GM15510 (cell line): ENCODE results near the gene PIWIL4.
A peak's percentile ranks its signal among the peaks of the same experiment; 100 is the strongest.

Source experiments
- POLR2A ChIP-seq: IDR thresholded peaks from 3 replicates; pipeline ENCODE4 v1.6.1; 2011; ENCODE audit warnings: borderline replicate concordance; ENCODE audit not compliant: insufficient read length; ENCODE audit errors: extremely low read depth

PIWIL4 gene

DNA sequence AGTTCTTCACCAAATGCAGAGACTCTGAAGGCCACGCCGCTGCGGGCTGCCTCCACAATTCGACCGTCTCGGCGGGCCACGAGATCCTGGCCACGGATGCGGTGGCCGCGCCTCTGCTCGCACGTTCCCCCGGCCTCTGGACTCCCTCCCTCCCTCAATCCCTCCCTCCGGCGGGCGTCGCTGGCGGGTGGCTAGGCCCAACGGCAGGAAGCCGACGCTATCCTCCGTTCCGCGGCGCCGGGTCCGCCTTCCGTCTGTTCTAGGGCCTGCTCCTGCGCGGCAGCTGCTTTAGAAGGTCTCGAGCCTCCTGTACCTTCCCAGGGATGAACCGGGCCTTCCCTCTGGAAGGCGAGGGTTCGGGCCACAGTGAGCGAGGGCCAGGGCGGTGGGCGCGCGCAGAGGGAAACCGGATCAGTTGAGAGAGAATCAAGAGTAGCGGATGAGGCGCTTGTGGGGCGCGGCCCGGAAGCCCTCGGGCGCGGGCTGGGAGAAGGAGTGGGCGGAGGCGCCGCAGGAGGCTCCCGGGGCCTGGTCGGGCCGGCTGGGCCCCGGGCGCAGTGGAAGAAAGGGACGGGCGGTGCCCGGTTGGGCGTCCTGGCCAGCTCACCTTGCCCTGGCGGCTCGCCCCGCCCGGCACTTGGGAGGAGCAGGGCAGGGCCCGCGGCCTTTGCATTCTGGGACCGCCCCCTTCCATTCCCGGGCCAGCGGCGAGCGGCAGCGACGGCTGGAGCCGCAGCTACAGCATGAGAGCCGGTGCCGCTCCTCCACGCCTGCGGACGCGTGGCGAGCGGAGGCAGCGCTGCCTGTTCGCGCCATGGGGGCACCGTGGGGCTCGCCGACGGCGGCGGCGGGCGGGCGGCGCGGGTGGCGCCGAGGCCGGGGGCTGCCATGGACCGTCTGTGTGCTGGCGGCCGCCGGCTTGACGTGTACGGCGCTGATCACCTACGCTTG lies 23.2 kb upstream of the PIWIL4 start, which contains the start of gene FUT4:
FUT4 (plus strand) TSS at position 227 of the 951 bp plus-strand sequence; CDS start at position 440, 213 bp downstream.
- peak; percentile 68 for TF ChIP-seq POLR2A

DNA sequence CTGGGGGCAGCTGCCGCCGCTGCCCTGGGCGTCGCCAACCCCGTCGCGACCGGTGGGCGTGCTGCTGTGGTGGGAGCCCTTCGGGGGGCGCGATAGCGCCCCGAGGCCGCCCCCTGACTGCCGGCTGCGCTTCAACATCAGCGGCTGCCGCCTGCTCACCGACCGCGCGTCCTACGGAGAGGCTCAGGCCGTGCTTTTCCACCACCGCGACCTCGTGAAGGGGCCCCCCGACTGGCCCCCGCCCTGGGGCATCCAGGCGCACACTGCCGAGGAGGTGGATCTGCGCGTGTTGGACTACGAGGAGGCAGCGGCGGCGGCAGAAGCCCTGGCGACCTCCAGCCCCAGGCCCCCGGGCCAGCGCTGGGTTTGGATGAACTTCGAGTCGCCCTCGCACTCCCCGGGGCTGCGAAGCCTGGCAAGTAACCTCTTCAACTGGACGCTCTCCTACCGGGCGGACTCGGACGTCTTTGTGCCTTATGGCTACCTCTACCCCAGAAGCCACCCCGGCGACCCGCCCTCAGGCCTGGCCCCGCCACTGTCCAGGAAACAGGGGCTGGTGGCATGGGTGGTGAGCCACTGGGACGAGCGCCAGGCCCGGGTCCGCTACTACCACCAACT lies 22.4 kb upstream of the PIWIL4 start:
- no peak for TF ChIP-seq POLR2A

DNA sequence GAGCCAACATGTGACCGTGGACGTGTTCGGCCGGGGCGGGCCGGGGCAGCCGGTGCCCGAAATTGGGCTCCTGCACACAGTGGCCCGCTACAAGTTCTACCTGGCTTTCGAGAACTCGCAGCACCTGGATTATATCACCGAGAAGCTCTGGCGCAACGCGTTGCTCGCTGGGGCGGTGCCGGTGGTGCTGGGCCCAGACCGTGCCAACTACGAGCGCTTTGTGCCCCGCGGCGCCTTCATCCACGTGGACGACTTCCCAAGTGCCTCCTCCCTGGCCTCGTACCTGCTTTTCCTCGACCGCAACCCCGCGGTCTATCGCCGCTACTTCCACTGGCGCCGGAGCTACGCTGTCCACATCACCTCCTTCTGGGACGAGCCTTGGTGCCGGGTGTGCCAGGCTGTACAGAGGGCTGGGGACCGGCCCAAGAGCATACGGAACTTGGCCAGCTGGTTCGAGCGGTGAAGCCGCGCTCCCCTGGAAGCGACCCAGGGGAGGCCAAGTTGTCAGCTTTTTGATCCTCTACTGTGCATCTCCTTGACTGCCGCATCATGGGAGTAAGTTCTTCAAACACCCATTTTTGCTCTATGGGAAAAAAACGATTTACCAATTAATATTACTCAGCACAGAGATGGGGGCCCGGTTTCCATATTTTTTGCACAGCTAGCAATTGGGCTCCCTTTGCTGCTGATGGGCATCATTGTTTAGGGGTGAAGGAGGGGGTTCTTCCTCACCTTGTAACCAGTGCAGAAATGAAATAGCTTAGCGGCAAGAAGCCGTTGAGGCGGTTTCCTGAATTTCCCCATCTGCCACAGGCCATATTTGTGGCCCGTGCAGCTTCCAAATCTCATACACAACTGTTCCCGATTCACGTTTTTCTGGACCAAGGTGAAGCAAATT lies 21.7 kb upstream of the PIWIL4 start:
- no peak for TF ChIP-seq POLR2A

DNA sequence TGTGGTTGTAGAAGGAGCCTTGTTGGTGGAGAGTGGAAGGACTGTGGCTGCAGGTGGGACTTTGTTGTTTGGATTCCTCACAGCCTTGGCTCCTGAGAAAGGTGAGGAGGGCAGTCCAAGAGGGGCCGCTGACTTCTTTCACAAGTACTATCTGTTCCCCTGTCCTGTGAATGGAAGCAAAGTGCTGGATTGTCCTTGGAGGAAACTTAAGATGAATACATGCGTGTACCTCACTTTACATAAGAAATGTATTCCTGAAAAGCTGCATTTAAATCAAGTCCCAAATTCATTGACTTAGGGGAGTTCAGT lies 21.1 kb upstream of the PIWIL4 start:
- TF ChIP-seq POLR2A: no peak

DNA sequence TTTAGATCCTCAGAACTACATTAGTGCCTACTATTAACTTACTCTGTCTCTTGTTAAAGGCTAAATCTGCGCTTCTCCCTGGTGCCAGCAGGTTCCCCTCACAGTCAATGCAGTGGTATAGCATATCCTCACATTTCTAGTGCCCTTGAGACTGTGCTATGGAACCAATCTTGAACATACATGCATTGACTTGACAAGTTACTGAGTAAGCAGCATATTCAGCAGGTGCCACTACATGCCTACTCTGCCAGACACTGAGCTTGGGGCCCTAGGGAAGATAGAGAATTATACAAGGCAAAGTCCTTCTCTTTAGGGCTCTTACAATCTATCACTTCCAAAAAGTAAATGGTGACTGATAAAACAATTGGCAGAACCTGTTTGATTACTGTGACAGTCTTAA lies 20.3 kb upstream of the PIWIL4 start:
- no peak for TF ChIP-seq POLR2A

DNA sequence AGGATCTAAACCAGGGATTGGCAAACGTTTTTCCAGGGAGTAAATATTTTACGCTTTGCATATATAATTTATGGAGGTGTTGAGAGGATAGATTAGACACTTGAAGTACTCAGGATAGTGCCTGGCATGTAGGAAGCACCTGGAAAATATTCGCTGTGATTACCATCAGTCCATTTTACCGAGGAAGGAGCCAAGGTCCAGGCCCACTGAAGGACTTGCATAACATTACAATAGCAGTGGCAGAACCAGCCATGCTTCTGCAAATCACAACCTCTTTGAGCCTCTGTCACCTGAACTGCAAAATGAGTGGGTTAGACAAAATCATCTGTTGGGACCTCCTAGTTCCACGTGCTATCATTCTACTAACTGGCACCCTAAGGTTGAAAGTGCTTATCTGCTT lies 18.0 kb upstream of the PIWIL4 start:
- no peak for TF ChIP-seq POLR2A

DNA sequence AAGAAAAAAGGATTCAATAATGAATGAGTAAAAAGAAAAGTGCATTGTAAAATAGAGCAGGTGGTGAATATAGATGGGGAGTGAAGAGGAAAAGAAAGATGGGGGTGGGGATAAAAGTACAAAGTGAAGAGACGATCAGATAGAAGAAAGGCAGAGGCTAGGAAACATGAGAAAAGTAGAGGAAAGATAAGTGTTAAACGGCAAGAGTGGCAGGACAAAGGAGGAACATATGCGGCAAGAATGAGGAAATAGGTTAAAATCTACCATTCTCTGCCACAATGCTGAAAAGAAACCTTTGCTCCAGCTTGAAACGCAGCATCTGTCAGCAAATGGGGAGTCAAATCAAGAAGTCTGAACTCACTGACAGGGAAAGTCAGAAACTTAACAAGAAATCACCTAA lies 16.7 kb upstream of the PIWIL4 start:
- TF ChIP-seq POLR2A: no peak

DNA sequence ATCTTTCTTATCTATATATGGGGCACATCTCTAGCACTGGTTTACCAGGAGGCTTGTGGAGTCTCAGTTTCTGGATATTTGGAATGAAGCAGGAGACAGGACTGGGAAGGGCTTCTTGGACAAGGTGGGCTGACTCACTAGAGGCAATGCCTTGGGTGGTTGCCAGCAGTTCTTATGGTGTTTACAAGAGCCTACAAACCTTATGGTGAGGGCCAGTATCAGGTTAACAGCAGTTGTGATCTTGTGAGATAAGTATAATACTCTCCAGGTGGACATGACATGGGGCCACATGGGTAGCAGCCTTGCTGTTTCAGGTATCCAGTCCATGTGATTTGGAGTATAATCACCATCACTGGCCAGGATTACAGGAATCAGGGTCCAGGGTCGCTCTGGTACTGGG lies 13.2 kb upstream of the PIWIL4 start:
- TF ChIP-seq POLR2A: no peak

DNA sequence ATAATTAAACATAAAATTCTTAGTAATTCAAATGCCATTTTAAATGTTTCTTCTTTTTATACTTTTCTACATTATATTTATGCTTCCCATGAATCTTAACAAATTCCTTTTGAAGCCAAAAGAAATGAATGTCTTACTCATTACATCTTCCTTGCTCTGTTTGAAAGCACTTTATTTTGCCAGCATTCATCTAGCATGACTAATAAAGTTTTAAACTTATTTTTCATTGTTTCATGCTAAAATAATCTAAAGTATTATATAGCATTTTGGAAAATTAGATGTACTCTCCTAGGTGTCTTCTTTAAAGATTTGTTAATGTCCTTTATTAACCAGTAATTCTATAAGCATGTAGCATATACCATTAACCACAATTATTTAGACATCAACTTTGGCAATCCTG lies 9.7 kb upstream of the PIWIL4 start:
- no peak for TF ChIP-seq POLR2A

DNA sequence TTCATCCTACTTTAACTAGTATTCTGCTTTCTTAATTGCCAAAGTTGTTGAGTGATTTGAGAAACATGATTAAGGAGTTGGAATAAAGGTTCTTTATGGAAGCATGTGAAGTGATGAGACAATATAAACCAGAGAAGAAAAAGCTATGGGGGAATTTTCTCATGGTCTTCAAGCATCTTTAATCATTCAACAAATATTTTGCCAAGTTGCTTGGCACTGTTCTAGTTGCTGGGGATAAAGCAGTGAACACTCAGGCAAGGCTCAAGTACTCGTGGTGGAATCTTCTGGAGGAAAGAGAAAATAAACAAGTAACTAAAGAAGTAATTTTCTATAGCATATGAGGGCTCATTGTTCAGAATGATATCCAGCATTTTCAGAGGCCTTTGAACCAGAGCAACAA lies 9.2 kb upstream of the PIWIL4 start:
- TF ChIP-seq POLR2A: no peak

DNA sequence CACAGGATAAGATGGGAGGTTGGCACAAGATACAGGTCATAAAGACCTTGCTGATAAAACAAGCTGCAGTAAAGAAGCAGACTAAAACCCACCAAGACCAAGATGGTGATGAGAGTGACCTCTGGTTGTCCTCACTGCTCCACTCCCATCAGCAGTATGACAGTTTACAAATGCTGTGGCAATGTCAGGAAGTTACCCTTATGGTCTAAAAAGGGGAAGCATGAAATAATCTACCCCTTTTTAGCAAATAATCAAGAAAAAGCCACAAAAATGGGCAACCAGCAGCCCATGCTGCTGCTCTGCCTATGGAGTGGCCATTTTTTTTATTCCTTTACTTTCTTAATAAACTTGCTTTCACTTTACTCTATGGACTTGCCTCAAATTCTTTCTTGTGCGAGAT lies 8.7 kb upstream of the PIWIL4 start:
- no peak for TF ChIP-seq POLR2A

DNA sequence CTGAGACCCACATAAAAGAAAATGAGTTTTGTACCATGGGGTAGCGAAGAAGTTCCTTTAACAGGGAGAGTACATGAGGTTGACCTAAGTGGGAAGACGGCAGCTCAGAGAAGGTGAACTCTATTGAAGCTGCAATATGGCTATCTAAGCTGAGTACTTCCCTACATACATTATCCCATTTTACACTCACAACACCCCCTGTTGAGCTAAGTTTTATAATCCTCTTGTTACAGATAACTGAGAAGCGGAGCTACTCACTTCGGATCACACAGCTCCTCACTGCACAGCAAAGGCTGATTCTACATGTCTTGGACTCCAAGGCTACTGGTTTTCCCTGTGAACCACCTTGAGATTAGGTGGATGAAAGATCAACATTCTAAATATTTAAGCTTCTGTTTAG lies 8.2 kb upstream of the PIWIL4 start:
- TF ChIP-seq POLR2A: no peak

DNA sequence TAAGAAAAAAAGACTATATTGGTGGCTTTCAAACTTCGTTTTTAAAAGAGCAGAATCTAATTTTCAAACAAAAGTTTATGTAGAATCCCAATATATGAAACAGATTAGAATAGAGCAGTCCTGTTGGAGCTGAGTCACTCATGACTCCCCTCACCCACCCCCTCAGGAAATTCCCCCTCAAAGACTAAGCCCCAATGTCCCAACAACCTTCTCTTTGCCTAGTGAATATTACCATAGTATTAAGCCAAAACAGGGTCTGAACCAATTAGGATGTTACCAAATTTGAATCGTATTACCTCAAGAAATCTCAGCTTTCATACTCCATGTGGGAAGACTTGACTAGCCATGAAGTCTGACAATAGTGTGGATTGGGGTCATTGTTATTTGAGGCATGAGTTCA lies 7.8 kb upstream of the PIWIL4 start:
- TF ChIP-seq POLR2A: no peak

DNA sequence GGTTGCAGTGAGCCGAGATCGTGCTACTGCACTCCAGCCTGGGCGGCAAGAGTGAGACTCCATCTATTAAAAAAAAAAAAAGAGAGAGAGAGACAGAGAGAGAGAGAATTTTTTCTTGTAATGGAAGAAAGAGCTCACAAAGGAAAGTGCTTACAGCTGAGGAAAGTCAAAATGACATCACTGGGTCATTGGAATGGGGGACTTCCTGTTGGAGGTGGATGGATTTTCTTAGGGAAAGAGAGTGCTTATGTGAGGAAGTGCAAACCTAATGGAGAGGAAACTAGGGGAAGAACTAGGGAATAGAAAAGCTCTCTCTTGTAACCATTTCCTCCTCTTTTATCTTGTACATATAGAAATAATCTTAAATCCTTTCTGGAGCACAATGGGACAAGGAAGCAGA lies 6.3 kb upstream of the PIWIL4 start:
- TF ChIP-seq POLR2A: no peak
